Right cardiac atrium (tissue), 5 donors: ENCODE measurements around the gene S100A2. TPM values are rescaled to one million over a fixed set of nuclear protein-coding genes. Genes with fewer than 3 reads are reported as not detected.
A peak's percentile ranks its signal among the peaks of the same experiment; 100 is the strongest.
"Not testable (repeated sequence)": the region's sequence is repeated elsewhere in the genome, so short reads cannot be mapped to it uniquely, and the experiment has no call there.

Experiments used
- ATAC-seq, 2 donors: fragments of 200-7000 bp; cut with Tn5 transposase; one replicate each; pipeline versions ENCODE4 v1.8.0 to v1.9.1; 2020; ENCODE audit warnings: moderate library complexity in 2 of 2, mild to moderate bottlenecking in 1 of 2
- DNase-seq, 3 donors: peaks; one replicate each; pipeline ENCODE4 v3.0.0-alpha.2; 2020
- H3K27ac ChIP-seq: one replicate; pipeline ENCODE4 v1.5.1; 2013; ENCODE audit warnings: mild to moderate bottlenecking, low read length, control low read depth, moderate library complexity
- H3K27me3 ChIP-seq: one replicate; pipeline ENCODE4 v1.6.1; 2013; ENCODE audit not compliant: control insufficient read depth, insufficient read depth
- H3K4me1 ChIP-seq: one replicate; pipeline ENCODE4 v1.6.1; 2013; ENCODE audit warnings: low read length; ENCODE audit not compliant: control insufficient read depth, insufficient read depth
- H3K4me3 ChIP-seq: one replicate; pipeline ENCODE4 v1.5.1; 2013; ENCODE audit warnings: low read length, control low read depth
- H3K9me3 ChIP-seq: one replicate; pipeline ENCODE4 v1.6.1; 2013; ENCODE audit warnings: low read length; ENCODE audit not compliant: control insufficient read depth
- WGBS: extraction: QIAGEN DNeasy Blood & Tissue Kit; methylation state at CpG from one replicate; pipeline ENCODE4 v1.1.7; 2013; 5-methylcytosine and 5-hydroxymethylcytosine counted together
- intact Hi-C, 4 donors: fragments of 100-400 bp; cut with DNase I; formaldehyde crosslinking; loops; one replicate each; pipeline versions ENCODE4 v1.11.0 to v1.14.0; 2022 to 2023
- polyA plus RNA-seq: library from polyadenylated mRNA; stranded (reverse); fragments of 200-250 nt; gene quantifications from one replicate; pipeline ENCODE4 v1.2.3, GENCODE V29; 2013
- total RNA-seq, 4 donors: library from RNA; stranded (reverse); fragmentation: NEBNext Ultra II Directional; extraction: Animal tissue kit (Norgen Biotek cat#: 25700); gene quantifications; one replicate each; pipeline ENCODE4 v1.2.1, GENCODE V29; 2021
- donor health status: healthy with polysubstance abuse.
- donor health status: DM: no; HTN: yes; CAD: no.
- donor health status: DM: no; HTN: no; CAD: no.
- donor health status: DM: no; HTN: yes; CAD: no; lungs with severe emphysema.
- donor health status: DM: yes; HTN: yes; CAD: no.

S100A2 gene
- total and polyA plus RNA-seq, 5 donors: 0.92 to 3.7 (median 0.97) TPM

DNA sequence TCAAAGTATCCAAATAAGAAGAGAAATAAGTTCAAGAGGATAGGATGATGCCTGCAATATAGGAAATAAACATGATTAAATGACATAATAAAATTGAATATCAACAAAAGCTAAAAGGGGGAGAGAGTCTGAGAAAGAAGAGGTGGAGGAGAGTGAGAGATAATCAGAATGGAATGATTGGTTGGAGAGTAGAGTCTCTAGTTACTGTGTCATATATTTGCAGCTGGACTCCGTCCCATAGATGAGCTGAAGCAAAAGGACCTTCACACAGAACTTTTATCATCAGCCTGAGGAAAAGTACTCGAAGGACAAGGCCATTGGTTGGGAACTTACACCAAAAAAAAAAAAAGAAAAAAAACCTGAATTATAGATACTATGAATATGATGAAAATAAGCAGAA, 22.8 kb upstream of the S100A2 start:
- no peak for ATAC-seq
- intact Hi-C loops: no loop called here
- 65% methylated on average over 2 of the region's 2 CpGs for WGBS
- H3K27ac ChIP-seq: no peak overlapping the region
- H3K4me1 ChIP-seq: no peaks in the 10 kb centered on the region
- no peaks in the 10 kb centered on the region for H3K27me3 ChIP-seq
- H3K9me3 ChIP-seq: no peaks in the 10 kb centered on the region
- H3K4me3 ChIP-seq: no peak overlapping the region
- no peak for DNase-seq

DNA sequence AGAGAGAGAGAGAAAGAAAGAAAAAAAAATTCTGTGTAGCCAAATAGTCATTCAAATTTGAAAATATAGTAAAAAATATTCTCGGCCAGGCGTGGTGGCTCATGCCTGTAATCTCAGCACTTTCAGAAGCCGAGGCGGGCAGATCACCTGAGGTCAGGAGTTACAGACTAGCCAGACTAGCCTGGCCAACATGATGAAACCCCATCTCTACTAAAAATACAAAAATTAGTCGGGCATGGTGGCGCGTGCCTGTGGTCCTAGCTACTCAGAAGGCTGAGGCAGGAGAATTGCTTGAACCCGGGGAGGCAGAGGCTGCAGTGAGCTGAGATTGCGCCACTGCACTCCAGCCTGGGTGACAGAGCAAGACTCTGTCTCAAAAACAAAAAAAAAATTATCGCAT, 22.4 kb upstream of the S100A2 start:
- intact Hi-C loops, ATAC-seq, DNase-seq, H3K9me3 ChIP-seq, H3K27ac ChIP-seq, H3K27me3 ChIP-seq, H3K4me3 ChIP-seq, H3K4me1 ChIP-seq: not testable (repeated sequence)
- WGBS: 93% methylated on average over 10 of the region's 10 CpGs

DNA sequence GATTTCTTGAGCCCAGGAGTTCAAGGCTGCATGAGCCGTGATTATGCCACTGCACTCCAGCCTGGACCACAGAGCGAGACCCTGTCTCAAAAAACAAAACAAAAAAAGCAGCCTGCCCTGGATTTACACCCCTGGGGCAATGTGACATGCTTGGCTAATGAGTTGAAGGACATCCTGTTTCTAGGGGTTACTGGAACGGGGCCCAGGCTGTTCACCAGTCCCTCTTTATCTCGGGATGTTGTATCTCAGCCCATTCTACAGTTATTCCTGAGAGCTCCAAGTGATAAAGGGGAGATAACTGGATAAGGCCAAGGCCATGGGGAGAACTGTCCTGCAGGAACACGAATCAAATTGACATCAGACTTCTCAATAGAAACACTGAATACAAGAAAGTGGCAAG, 21.7 kb upstream of the S100A2 start:
- no peaks in the 10 kb centered on the region for H3K9me3 ChIP-seq
- no peaks in the 10 kb centered on the region for H3K4me1 ChIP-seq
- no peak overlapping the region for H3K4me3 ChIP-seq
- H3K27me3 ChIP-seq: no peaks in the 10 kb centered on the region
- intact Hi-C loops: no loop called here
- ATAC-seq (peak; percentile 50 to 68), DNase-seq (no peak)
- 38% methylated on average over 5 of the region's 5 CpGs for WGBS
- no peak overlapping the region for H3K27ac ChIP-seq

DNA sequence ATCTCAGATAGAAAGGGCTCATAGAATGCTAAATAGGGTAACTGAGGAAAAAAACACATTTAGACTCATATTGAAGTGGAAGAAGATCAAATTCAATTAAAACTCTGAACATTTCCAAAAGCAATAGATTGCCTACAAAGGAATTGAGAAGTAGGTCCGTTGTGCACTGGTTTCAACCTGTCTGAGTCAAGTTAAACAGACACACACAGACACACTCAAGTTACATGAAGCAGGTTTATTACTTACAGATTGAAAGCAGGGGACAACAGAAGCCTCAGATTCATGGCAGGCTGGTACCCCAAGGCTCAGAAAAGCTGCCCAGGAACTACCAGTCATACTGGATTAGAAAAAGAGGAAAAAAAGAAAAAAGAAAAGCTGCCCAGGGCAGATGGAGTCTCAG, 20.7 kb upstream of the S100A2 start:
- Histone ChIP-seq H3K4me1 (no peaks in the 10 kb centered on the region), H3K4me3 (no peak overlapping the region), H3K9me3 (no peaks in the 10 kb centered on the region), H3K27me3 (no peaks in the 10 kb centered on the region), H3K27ac (no peak overlapping the region)
- ATAC-seq (no peak), DNase-seq (no peak)
- intact Hi-C loops: no loop called here
- WGBS: 44% methylated on average over 1 of the region's 1 CpG

DNA sequence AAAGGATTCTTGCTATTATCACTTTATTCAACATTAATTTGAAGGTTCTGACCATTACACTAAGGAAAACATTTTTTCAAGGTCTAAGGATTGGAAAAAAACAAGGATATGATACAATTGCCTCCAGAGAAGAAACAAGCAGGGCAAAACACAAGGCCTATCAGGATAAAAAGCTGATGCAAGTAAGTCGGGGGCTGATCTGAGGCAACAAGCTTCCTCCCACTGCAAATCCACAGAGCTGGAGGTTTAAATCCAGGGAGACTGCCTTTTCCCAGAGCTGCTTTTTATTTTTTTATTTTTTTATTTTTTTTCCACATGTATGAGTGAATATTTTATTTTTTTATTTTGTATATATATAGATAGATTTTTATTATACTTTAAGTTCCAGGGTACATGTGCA, 19.4 kb upstream of the S100A2 start:
- intact Hi-C loops: no loop called here
- 95% methylated on average over 1 of the region's 1 CpG for WGBS
- no peak for ATAC-seq

DNA sequence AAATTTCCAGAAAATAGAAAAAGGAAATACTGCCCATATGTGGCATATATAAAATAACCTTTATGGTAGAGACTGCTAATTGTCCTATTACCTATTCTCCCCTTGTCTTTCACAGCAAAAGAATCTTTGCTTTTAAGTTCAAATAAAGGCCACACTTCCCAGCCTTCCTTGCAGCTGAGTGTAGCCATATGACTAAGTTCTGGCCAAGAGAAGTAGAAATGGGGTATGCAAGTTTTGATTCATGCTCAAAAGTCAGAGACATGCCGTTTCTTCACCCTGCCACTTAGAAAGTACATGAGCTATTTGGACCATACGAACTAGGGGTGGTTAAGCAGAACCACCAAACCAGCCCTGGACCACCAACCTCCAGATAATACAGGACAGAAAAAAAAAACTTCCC, 18.3 kb upstream of the S100A2 start:
- Histone ChIP-seq H3K4me3 (no peak overlapping the region), H3K27me3 (no peaks in the 10 kb centered on the region), H3K4me1 (no peaks in the 10 kb centered on the region), H3K27ac (no peak overlapping the region), H3K9me3 (no peaks in the 10 kb centered on the region)
- intact Hi-C loops: no loop called here
- DNase-seq (no peak), ATAC-seq (no peak)
- 83% methylated on average over 2 of the region's 2 CpGs for WGBS

More for the DNA sequence above, 19.4 kb upstream of the S100A2 start:
- Histone ChIP-seq H3K9me3 (no peaks in the 10 kb centered on the region), H3K4me3 (no peak overlapping the region), H3K27me3 (no peaks in the 10 kb centered on the region), H3K27ac (no peak overlapping the region), H3K4me1 (no peaks in the 10 kb centered on the region)
- no peak for DNase-seq

DNA sequence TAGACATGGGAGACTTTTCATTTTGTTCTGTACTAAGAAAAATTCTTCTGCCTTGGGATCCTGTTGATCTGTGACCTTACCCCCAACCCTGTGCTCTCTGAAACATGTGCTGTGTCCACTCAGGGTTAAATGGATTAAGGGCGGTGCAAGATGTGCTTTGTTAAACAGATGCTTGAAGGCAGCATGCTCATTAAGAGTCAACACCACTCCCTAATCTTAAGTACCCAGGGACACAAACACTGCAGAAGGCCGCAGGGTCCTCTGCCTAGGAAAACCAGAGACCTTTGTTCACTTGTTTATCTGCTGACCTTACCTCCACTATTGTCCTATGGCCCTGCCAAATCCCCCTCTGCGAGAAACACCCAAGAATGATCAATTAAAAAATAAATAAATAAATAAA, 17.9 kb upstream of the S100A2 start:
- H3K27ac ChIP-seq, ATAC-seq, H3K9me3 ChIP-seq, H3K4me1 ChIP-seq, intact Hi-C loops, DNase-seq, H3K4me3 ChIP-seq, H3K27me3 ChIP-seq: not testable (repeated sequence)
- WGBS: 86% methylated on average over 3 of the region's 3 CpGs

DNA sequence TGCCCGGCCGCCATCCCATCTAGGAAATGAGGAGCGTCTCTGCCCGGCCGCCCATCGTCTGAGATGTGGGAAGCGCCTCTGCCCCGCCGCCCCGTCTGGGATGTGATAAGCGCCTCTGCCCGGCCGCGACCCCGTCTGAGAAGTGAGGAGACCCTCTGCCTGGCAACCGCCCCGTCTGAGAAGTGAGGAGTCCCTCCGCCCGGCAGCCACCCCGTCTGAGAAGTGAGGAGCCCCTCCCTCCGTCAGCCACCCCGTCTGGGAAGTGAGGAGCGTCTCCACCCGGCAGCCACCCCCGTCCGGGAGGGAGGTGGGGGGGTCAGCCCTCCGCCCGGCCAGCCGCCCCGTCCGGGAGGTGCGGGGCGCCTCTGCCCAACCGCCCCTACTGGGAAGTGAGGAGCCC, 17.2 kb upstream of the S100A2 start:
- H3K4me1 ChIP-seq, H3K27me3 ChIP-seq, H3K4me3 ChIP-seq, H3K27ac ChIP-seq, intact Hi-C loops, H3K9me3 ChIP-seq, ATAC-seq: not testable (repeated sequence)
- 94% methylated on average over 32 of the region's 34 CpGs for WGBS
- DNase-seq: peak in 1 of 3 donors; percentile 62

DNA sequence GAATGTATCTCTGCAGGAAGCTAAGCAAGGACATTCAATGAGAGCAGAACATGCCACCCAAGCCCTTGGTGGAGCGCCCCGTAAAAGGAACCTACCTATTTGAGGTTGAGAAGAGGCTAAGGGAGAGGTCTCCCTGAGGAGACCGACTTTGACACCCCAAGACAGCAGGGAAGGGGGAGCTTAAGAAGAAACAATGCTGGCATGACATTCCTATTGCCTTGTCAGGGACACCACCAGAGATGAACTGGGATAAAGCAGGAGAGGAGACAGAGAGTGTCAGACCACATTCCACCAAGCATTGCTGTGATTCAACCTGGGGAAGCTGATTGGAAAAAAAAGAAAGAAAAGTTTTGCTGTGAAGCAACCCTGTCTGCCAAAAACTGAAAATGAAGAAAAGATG, 13.3 kb upstream of the S100A2 start:
- DNase-seq: no peak
- no peak overlapping the region for H3K4me3 ChIP-seq
- 88% methylated on average over 3 of the region's 3 CpGs for WGBS
- H3K9me3 ChIP-seq: no peaks in the 10 kb centered on the region
- no peaks in the 10 kb centered on the region for H3K4me1 ChIP-seq
- ATAC-seq: no peak
- no peak overlapping the region for H3K27ac ChIP-seq
- intact Hi-C loops: loop anchor here in 2 of 4 donors (10.0 kb wide), 1 partner anchor 46 kb away; the partner anchor contains the start of genes S100A1 (in 2 of the 2) and S100A13 (in 2 of the 2)
- H3K27me3 ChIP-seq: no peaks in the 10 kb centered on the region

DNA sequence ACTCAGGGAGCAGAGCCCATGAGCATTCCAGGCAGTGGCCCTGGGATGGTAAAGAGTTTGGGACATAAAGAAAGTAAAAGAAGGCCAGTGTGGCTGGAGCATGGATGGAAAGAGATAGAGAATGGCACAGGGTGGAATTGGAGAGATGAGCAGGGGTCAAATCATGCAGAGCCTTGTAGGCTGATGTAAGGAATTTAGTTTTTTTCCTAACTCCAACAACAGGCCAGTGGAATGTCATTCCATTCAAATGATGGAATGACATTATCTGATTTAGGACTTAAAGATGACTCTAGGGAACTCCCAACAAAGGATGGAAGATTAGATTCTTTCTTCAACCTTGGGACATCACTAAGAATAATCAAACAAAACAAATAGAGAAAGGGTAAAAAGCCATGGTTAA, 12.8 kb upstream of the S100A2 start:
- intact Hi-C loops: loop anchor here in 2 of 4 donors (10.0 kb wide), 1 partner anchor 46 kb away; the partner anchor contains the start of genes S100A1 (in 2 of the 2) and S100A13 (in 2 of the 2)

DNA sequence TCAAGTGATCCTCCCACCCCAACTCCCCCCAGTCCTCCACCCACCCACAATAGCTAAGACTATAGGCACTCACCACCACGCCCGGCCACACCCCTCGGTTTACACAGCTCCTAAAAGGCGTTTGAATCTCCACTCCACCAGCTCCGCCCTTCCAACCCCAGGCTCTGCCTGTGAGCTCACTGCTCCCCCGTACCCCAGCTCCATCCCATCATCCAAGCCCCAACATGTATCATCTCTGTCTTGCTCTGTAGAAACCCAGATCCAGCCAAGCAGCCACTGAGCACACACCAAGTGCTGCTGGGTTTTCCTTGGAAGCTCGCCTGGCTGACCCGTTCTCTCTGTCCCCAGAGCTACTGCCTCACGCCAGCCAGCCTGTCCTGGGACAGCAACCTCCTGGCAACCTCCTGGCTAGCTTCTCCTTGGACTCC, 12.0 kb upstream of the S100A2 start:
- Histone ChIP-seq H3K4me3 (no peak overlapping the region), H3K9me3 (no peaks in the 10 kb centered on the region), H3K27me3 (no peaks in the 10 kb centered on the region), H3K4me1 (no peaks in the 10 kb centered on the region), H3K27ac (no peak overlapping the region)
- DNase-seq (peak; percentile 56 to 90 (median 87)), ATAC-seq (peak; percentile 58 to 93)
- intact Hi-C loops: loop anchor here in 2 of 4 donors (10.0 kb wide), 1 partner anchor 47 kb away; the partner anchor contains the start of genes S100A1 (in 2 of the 2) and S100A13 (in 2 of the 2)
- WGBS: 60% methylated on average over 9 of the region's 9 CpGs

More for the DNA sequence above, 12.8 kb upstream of the S100A2 start:
- no peaks in the 10 kb centered on the region for H3K27me3 ChIP-seq
- no peaks in the 10 kb centered on the region for H3K9me3 ChIP-seq
- no peak overlapping the region for H3K4me3 ChIP-seq
- DNase-seq: no peak
- ATAC-seq: no peak
- no peaks in the 10 kb centered on the region for H3K4me1 ChIP-seq
- H3K27ac ChIP-seq: no peak overlapping the region

DNA sequence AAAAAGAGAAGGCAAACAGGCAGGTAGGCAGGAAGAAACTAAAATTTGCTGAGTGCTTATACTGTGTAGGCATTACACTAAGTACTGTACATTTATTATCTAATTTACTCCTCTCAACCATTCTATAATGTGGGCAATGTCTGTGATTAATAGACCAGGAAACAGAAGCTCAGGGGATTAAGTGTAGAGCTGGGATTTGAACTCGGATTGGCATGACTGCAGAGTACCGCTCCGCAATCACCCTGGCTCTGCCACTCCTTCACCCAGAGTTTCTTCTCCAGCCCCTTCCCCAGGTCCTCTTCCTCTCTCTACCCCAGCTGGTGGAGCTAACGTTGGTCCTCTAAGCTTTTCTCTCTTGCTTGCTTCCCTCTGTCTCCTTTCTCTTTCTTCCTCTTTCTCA, 11.5 kb upstream of the S100A2 start:
- intact Hi-C loops: loop anchor here in 2 of 4 donors (10.0 kb wide), 1 partner anchor 48 kb away; the partner anchor contains the start of genes S100A1 (in 2 of the 2) and S100A13 (in 2 of the 2)
- no peaks in the 10 kb centered on the region for H3K27me3 ChIP-seq
- WGBS: 74% methylated on average over 4 of the region's 4 CpGs
- ATAC-seq (no peak), DNase-seq (no peak)
- H3K27ac ChIP-seq: no peak overlapping the region
- H3K4me3 ChIP-seq: no peak overlapping the region
- no peaks in the 10 kb centered on the region for H3K4me1 ChIP-seq
- H3K9me3 ChIP-seq: no peaks in the 10 kb centered on the region
